ENCODE results near the gene SPTBN4.
"Not testable (repeated sequence)": the region's sequence is repeated elsewhere in the genome, so short reads cannot be mapped to it uniquely, and the experiment has no call there.

Gene SPTBN4

DNA sequence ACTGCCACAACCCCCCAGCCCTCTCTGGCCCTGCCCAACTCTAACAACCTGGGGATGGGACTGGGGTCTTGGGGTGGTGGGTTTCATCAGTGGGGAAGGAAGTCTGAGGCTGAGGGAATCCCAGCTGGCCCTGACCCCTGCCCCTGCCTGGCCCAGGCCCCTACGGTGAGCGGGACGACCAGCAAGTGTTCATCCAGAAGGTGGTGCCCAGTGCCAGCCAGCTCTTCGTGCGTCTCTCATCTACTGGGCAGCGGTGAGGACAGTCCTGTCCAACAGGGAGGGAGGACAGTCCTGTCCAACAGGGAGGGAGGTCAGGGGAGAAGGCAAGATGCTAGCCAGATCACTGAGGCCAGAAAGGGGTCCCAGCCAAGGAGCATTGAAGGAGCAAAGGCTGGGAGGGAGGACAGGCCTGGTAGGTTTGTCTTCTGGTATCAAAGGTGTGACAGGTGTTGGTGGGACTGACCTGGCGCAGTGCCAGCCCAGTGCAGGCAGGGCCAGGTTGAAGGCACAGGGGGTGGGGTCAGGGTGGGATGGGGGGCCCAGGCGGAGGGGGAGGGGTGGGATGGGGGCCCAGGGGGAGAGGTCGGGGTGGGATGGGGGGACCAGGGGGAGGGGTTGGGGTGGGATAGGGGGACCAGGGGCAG, 122.2 kb downstream of the SPTBN4 start:
- DNase-seq (ENCODE audit: low spot score) = peak; percentile 14

DNA sequence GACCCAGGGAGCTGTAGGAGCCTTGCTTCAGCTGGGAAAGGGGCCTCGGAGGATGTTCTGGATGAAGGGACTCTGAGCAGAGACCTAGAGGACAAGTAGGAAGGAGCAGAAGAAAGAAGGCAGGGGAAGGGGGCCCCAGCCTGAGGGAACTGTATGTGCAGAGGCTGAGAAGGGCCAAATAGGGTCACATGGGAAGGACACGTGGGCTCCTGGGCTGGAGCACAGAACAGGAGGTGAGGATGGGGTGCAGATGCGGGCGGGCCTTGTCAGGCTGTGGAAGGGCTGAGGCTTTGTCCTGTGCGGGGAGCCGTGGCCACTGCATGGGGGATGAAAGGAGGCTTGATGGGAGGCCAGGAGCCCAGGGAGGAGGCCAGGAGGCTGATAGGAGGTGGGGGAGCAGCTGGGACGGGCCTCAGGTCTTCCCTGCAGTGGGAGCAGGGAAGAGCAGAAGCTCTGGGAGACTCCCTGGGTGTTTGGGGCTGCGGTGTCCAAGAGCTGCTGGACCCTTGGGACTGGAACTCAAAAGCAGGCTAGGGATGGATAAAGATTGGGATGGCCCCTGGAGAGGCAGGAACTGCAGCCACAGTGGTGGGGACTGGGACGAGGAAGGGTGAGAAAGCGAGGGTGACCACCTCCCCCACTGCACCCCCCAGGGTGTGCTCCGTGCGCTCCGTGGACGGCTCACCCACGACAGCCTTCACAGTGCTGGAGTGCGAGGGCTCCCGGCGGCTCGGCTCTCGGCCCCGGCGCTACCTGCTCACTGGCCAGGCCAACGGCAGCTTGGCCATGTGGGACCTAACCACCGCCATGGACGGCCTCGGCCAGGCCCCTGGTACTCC, 123.0 kb downstream of the SPTBN4 start:
- DNase-seq (ENCODE audit: low spot score) = no peak

DNA sequence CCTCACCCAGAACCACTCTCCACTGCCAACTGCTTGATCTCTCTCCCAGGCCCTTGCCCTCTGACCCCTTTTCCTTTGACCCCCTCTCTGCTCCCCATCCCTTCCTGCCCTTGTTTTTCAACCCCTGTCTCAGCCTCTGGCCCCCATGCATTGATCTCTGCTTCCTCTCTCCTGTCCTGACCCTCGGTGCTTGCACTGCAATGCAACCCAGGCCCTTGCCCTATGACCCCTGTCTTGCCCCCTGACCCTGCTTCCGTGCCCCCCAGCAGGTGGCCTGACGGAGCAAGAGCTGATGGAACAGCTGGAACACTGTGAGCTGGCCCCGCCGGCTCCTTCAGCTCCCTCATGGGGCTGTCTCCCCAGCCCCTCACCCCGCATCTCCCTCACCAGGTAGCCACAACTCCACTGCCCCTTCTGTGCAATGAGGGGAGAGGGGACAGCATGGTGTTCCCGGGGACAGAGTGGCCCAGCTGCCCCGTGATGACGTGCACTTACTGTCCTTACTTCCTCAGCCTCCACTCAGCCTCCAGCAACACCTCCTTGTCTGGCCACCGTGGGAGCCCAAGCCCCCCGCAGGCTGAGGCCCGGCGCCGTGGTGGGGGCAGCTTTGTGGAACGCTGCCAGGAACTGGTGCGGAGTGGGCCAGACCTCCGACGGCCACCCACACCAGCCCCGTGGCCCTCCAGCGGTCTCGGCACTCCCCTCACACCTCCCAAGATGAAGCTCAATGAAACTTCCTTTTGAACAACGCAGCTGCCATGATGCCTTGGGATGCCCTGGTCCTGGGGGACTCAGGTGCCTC, 123.9 kb downstream of the SPTBN4 start:
- no peak for DNase-seq (ENCODE audit: low spot score)

DNA sequence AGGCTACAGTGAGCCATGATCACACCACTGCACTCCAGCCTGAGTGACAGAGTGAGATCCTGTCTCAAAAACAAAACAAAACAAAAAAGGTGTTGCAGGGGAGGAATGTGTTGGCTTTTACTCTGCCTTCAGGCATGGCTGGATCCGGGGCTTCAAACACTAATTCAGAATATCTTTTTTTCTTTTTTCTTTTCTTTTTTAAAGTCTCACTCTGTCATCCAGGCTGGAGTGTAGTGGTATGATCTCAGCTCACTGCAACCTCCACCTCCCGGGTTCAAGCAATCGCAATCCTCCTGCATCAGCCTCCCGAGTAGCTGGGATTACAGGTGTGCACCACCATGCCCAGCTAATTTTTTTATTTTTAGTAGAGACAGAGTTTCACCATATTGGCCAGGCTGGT, 124.9 kb downstream of the SPTBN4 start:
- not testable (repeated sequence) for DNase-seq (ENCODE audit: low spot score)

DNA sequence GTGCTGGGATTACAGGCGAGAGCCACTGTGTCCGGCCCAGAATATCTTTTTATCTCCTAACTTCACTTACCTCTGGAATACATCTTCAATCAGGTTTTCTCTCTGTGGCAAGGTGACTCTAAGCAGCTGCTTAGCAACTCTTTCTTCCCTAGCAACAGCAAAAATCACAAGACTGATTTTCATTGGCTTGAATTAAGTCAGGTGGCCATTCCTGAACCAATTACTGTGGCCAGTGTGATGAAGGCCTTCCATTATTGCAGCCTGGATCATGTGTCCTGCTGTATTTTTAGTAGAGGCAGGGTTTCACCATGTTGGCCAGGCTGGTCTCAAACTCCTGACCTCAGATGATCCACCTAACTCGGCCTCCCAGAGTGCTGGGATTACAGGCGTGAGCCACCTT, 125.4 kb downstream of the SPTBN4 start:
- peak; percentile 51 for DNase-seq (ENCODE audit: low spot score)

DNA sequence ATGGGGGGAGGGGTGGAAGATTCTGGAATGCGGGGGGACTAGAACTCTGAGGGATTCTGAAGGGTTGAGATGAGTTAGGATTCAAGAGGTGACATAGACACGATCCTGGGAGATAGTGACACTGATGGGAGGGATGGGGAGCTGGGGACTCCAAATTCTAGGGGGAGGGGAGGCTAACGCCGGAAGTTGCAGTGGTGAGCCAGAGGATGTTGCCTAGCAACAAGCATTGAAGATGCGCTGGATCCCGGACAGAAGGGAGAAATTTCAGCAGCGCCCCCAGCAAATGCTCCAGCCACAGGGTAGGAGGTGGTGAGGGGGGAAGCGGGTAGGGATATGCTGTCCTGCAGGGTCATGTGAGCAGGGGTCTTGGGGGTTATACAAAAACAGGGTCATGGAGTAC, 127.5 kb downstream of the SPTBN4 start:
- no peak for DNase-seq (ENCODE audit: low spot score)

DNA sequence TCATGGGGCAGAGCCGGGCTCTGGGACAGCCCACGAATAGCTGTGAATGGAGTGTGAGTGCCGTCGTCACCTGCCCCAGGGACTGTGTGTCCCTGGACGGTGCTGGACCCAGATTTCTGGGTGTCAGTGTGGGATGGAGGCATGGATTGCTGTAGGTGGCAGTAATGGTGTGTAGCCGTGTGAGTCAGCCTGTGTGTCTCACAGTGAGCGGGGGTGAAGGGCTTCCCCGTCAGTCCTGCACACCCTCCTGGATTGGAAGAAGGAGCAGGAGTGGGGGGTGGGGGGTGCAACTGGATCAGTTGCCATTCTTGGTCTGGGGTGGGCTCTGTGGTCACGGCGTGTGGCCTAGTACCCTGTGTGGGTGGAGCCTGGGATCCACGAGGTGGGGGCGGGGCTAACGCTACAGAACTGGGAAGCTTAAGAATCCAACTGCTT, 127.9 kb downstream of the SPTBN4 start:
- DNase-seq (ENCODE audit: low spot score) = peak; percentile 43

DNA sequence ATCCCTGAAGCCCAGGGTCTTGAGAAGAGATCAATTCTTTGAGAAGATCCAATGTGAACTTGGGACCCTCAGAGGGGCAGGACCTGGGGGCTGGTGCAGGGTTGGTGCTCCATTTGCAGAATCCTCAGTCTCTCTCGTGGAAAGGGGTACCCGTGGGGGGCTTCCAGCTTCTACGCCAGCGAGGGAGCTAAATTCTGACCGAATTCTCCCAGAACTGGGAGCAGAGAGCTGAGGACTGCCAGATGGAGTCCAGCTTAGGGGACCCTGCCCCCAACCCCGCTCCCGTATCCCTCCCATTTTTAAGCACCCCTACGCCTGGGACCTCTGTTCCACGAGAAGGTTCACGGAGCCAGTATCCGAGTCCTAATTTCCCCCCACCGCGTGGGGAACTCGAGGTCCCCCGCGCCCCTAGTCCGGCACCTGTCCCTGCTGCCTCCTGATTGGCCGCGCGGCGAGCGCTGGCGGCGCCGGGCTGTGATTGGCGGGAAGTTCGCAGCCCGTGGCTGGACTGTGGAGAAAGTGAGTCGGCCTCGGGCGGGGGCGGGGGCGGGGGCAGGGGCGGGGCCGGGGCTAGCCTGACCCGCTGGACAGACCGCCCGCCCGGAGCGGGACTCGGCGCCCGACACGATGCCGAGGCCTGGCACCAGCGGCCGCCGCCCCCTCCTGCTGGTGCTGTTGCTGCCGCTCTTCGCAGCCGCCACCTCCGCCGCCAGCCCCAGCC, 130.0 kb downstream of the SPTBN4 start:
- DNase-seq (ENCODE audit: low spot score) = peak; percentile 30

DNA sequence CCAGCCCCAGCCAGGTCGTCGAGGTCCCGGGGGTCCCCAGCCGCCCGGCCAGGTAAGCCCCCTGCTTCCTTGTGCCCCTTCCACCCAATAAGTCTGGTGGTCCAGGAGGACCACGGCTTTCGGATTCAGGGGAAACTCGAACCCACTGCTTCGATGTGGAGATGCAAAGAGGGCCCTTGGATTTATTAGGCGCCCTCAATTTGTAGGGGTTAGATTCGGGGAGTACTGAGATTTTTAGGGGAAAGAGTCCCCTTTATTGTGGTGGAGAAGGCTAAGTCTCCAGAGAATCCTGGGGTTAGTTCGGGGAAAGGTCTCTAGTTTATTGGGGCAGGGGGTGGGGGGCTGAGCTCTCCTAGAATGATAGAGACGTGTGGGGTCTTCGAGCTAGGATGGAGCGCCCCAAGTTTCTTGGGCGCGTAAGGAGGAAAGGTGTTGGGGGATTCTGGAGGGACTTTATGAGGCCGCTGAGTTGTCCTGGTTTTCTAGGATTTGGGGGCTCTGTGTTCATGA, 130.6 kb downstream of the SPTBN4 start:
- no peak for DNase-seq (ENCODE audit: low spot score)

DNA sequence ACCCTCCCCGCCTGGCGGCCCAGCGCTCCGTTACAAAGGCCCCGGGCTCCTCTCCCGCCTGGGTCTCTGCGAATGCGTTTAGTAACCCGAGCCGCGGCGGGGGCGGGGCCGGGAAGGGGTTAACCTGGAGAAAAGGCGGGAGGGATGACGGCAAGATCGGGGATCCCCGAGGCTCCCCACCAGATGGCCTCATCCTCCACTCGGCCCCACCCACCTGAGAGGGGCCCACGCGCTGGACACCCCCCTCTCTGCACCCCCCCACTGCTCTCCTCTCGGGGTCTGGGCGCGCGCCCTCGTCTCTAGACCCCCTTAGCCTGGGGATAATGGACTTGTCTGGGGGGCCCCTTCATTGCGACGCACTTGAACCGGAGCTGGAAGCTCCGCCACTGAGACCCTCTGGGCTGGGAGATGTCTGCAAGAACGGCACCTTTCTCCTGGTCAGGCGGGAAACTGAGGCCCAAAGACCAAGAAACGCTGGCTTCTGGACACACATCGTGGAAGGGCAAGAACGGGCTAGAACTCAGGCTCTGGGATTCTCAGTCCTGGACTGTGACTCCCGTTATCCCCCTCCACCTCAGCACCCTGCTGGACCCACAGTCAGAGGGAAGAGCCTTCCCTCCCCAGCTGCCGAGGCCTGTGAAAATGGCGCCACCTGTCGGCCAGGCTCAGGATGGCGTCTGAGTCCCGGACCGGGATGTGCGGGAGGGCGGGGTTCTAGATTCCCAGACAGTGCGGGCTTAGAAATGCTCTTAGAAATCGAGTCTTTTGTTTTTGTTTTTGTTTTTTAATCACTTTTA, 131.5 kb downstream of the SPTBN4 start:
- DNase-seq (ENCODE audit: low spot score) = peak; percentile 87

DNA sequence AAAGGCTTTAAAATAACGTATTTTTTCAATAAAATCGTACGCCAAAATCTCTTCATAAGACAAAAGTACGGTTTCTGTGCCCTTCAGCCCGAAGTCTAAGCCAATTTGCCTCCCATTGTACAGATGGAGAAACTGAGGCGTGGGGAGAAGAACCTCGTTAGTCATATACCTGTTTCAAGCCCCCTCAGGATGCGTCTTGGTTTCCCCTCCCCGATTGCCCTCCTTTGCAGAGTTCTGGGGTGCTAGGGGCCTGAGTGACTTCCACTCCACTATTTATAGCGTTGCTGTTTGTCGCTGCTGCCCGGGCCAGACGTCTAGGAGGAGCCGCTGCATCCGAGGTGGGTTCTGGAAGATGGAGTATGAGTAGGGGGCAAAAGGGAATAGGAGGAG, 132.1 kb downstream of the SPTBN4 start:
- no peak for DNase-seq (ENCODE audit: low spot score)

DNA sequence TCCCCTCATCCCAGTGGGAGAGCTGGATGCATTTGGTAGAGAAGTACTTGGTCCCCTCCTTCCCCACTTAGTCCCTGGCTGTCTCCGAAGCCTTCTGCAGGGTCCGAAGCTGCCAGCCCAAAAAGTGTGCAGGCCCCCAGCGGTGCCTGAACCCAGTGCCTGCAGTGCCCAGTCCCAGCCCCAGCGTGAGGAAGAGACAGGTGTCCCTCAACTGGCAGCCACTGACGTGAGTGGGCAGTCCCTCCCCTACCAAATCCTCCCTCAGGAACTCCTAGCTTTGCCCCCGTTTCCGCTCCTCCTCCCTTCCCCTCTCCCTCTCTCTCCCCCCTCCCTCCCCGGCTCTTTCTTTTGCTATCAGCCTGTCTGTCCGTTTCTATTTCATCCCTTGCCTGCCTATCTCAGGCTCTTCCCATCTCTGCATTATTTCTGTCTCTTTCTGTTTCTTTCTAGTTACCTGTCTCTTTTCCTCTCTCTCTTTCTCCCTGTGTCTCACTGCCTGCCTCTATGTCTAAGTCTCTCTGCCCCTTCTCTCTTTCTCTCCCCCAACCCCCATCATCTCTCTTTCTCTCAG, 132.6 kb downstream of the SPTBN4 start:
- DNase-seq (ENCODE audit: low spot score) = peak; percentile 28

DNA sequence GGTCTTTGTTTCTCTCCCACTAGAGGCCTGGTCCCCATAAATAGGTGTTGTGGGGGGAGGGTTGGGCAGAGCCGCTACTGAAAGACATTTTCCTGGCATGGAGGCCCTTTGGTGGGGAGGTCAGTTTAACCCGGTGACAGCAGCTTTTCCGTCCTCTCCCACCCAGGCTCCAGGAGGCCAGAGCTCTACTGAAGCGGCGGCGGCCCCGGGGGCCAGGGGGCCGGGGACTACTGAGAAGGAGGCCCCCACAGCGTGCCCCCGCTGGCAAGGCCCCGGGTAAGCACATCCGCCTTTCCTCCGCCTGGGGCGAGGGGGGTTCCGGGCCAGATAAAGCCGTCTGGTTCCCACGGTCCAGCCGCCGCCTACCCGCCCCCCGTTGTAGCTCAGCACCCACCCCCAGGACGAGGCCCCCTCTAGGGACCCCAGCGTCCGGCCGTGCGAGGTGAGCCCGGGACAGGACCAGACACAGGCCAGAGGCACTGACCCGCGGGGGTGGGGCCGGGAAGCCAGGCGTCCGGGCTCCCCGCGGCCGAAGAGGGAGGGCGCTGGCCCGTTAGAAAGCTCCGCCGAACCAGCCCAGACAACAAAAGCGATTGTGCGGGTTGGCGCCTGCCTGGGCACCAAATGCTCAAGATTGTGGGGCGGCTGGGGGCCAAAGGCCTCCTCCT, 133.2 kb downstream of the SPTBN4 start:
- no peak for DNase-seq (ENCODE audit: low spot score)

DNA sequence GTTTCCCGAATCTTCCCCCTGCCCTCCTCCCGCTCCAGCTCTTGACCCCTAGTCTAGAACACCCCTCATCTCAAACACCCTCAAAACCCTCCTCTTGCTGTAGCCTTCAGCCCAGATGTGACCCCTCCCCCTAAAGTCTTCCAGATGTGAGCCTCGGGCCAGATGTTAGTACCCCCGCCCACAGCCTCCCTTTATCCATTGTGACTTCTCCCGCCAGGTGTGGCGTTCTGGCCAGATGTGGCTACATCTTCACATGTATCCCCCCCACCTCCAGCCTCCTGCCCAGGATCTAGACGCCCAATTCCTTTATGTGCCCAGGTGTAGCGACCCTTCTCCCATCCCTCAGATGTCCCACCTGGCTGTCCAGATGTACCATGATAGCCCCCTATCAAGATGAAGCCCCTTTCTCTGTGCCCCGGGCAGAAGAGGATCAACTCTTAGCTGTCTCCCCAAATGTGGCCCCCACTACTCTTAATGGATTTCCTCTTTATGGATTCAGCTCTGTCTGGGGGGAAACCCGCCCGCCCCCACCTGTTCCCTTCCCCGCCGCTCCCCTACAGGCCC, 133.9 kb downstream of the SPTBN4 start:
- no peak for DNase-seq (ENCODE audit: low spot score)

DNA sequence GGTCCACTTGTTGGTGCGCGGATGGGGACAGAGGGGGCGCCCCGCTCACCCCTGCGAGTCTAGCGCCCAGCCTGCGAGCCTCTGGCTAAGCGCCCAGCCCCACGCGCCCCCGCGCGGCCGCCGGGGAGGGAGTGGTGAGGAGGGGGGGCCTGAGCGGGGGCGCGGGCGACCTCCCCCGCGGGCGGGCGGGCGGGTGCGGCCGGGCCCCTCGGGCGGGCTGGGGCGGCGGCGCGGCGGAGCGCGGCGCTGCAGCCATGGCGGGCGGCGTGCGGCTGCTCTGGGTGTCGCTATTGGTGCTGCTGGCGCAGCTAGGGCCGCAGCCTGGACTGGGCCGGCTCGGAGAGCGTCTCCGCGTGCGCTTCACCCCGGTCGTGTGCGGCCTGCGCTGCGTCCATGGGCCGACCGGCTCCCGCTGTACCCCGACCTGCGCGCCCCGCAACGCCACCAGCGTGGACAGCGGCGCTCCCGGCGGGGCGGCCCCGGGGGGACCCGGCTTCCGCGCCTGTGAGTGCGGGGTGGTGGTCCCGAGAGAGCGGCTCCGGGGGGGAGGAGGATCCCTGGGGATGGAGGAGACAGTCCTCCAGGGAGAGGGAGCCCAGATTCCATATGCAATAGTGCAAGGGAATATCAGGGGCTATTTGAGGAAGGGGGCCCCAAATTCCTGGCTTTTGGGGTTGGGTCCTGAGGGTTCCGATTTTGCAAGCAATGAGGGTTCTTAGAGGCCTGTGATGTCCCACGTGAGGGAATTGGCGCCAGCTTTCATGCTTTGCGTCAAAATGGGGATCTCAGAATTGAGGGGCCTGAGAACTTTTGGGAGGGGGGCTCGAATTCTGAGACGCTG, 134.6 kb downstream of the SPTBN4 start, which contains the start of gene LTBP4:
Gene LTBP4 (plus strand): TSS at position 236 of the 841 bp plus-strand sequence. CDS start 19 bp downstream, at position 255.
- peak; percentile 74 for DNase-seq (ENCODE audit: low spot score)

DNA sequence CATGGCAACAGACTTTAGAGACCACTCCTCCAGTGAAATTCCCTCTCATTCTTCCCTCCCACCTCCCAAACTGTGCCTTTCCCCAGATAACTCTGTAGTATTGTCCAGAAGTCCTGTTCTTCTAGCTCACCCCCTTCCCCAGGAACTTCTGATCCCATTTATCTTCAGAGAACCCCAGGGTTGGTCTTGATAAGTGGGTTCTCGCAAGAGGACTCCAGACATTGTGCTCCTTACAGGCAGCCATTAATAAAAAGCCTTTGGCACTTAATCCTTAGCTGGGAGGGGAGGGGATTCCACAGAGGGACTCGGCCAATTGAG, 136.2 kb downstream of the SPTBN4 start:
- peak; percentile 38 for DNase-seq (ENCODE audit: low spot score)

DNA sequence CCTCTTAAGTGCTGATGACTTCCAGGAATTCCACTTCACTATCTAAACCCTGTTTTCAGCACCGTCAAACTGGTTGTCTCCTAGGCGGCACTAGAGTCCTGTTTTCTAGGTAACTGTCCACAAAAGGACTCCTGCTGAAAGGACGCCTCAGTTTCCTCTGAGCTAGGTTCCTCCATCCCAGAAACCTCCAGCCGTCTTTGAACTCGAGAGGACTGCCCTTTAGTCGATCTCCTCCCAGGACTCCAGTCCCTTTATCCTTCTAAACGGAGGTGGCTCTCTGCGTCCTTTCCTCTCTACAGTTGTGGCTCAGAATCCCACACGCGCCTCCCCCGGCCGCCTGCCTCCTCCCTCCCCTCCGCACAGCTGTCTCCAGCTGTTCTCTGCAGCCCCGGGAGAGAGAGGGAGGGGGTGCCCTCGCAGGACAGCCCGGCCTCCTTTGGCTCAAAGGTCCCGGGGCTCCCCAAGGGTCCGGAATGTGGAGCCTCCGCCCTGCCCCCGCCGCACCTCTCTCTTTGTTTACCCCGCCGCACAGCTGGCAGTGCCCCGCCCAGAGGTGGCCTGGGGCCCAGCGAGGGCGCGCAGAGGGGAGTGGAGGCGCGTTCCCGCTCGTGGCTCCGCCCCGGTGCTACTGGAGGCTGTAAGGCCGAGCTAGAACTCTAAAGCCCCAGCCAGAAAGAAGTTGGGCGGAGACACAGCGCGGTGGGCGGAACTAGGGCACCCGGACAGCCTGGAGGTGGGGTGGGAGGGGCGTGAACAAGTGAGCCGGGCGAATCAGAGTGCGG, 136.8 kb downstream of the SPTBN4 start:
- peak; percentile 89 for DNase-seq (ENCODE audit: low spot score)

DNA sequence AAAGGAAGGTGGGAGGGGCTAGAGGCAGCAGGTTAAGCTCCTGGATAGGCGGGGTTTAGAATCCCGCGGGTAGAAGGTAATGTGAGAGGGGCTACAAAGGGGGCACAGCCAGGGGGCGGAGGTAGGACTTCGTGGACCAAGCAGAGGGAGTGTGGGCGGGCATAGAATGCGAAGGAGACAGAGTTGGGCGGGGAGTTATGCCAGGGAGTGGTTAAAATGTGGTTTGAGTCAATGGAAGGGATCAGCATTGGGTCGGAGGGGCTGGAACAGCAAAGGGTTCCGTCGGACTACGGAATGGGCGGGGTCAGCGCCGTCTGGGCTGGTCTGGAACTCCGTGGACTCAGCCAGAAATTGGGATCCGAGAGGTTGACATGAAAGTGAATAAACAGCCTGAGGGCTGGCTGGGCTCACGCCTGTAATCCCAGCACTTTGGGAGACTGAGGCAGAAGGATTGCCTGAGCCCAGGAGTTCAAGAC, 137.4 kb downstream of the SPTBN4 start:
- no peak for DNase-seq (ENCODE audit: low spot score)

Measured in D341Med (cell line).